HG03565 (cell line): ENCODE measurements around the gene FREY1.

Experiments
- ATAC-seq: cut with Tn5 transposase; IDR thresholded peaks from one replicate; pipeline ENCODE4 v1.9.1; 2021; ENCODE audit warnings: mild to moderate bottlenecking, moderate library complexity; ENCODE audit not compliant: unreplicated experiment

FREY1 gene

GRCh38 chr11:45876401-45876800 is 30.7 kb downstream of the FREY1 start:
- ATAC-seq: no peak

GRCh38 chr11:45872651-45873356 is 34.3 kb downstream of the FREY1 start:
- ATAC-seq: no peak

GRCh38 chr11:45871638-45872037 is 35.4 kb downstream of the FREY1 start:
- no peak for ATAC-seq

GRCh38 chr11:45870706-45871105 is 36.4 kb downstream of the FREY1 start:
- ATAC-seq: no peak

GRCh38 chr11:45869551-45869950 is 37.5 kb downstream of the FREY1 start:
- ATAC-seq: no peak

- ATAC-seq: no peak
Measured at GRCh38 chr11:45864041-45864440, 43.0 kb downstream of the FREY1 start.

- ATAC-seq: no peak
Measured at GRCh38 chr11:45860764-45861510, 46.1 kb downstream of the FREY1 start.

GRCh38 chr11:45860348-45860747 is 46.7 kb downstream of the FREY1 start:
- ATAC-seq: no peak

GRCh38 chr11:45859661-45860140 is 47.4 kb downstream of the FREY1 start:
- ATAC-seq: no peak

GRCh38 chr11:45858751-45859398 is 48.2 kb downstream of the FREY1 start:
- ATAC-seq: no peak

- no peak for ATAC-seq
Measured at GRCh38 chr11:45857961-45858474, 49.1 kb downstream of the FREY1 start.
